ENCODE data around the gene WWC2.

The WWC2 gene

GRCh38 chr4:183202523-183202922 lies 103.5 kb downstream of the WWC2 start:
- no peak for DNase-seq (ENCODE audit: low spot score)

DNA sequence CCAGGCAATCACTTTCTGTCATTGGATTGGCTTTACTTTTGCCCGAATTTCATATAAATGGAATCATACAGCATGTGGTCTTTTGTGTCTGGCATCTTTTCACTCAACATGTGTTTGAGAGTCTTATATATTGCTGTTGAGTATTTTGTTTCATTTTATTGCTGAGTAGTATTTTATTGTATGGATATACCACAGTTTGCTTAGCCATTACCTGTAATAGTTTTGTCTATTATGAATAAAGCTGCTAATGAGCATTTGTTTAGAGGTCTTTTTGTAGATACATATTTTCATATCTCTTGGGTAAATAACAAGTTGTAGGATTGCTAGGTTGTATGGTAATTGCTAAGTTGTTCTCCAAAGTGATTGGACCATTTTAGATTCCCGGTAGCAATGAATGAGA lies 105.7 kb downstream of the WWC2 start:
- DNase-seq (ENCODE audit: low spot score): no peak

DNA sequence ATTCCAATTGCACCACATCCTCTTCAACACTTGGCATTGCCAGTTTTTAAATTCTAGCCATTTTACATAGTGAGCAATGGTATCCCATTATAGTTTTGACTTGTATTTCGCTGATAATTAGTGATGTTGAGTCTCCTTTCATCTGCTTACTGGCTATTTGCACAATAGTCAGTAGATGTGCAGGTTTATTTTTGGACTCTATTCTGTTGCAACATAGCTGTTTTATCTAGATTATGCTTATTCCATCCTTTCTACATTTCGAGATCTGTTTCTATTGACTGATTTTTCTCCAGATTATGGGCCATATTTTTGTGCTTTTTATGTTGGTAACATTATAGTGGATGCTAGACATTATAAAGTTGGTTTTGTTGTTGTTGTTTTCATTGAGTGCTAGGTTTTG lies 106.1 kb downstream of the WWC2 start:
- DNase-seq (ENCODE audit: low spot score): no peak

DNA sequence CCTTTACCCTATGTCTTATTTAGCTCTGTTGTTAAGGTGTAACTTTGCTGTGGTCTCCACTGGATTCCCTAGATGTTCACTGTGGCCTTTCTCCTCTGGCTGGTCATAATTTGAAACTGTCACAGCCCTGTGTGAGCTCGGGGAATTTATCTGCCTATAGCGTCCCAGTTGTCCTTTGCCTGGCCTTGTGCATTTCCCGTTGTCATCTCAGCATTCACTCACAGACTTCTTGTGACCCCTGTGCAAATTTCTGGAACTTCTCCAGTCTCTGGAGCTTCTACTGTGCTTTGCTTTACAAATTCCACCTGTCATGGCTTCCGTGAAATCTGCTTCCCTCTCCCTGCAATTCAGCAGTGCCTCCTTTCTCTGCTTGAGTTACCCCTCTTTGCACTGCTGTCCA lies 106.7 kb downstream of the WWC2 start:
- no peak for DNase-seq (ENCODE audit: low spot score)

- no peak for DNase-seq (ENCODE audit: low spot score)
Measured at GRCh38 chr4:183211533-183211932, 112.5 kb downstream of the WWC2 start.

- no peak for DNase-seq (ENCODE audit: low spot score)
Measured at GRCh38 chr4:183213996-183214395, 114.9 kb downstream of the WWC2 start.

DNA sequence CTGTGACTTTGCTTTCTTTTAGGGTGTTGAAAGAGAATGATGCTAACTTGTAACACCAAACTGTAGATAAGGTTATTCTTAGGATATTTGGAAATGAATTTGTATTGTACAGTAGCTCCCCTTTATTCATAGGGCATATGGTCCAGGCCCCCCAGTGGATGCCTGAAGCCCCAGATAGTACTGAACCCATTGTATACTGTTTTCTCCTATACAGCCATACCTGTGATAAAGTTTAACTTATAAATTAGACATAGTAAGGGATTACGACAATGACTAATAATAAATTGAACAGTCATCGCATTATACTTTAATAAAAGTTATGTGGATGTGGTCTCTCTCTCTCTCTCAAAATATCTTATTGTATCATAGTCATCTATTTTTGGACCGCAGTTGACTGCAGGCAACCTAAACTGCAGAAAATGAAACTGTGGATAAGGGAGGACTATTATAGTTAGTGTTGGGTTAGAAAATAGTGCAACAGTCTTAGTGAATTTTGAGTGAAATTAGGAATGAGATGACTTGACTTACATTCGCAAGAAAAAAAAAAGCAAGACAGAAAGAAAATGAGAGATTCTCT lies 115.9 kb downstream of the WWC2 start:
- DNase-seq (ENCODE audit: low spot score): no peak

DNA sequence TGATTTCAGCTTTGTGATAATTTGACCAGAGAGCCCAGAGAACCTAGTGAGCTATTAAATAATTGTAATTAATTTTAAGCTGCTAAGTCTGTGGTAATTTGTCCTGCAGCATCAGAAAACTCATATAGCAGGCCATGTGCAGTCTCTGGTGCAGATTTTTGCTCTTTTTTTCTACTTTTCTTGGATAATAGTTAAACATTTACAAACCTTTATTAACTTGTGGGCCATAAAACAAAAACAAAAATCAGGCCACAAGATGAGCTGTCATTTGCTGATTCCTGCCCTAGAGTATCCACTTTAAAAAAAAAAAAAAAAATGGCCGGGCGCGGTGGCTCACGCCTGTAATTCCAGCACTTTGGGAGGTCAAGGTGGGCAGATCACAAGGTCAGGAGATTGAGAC lies 121.2 kb downstream of the WWC2 start:
- DNase-seq (ENCODE audit: low spot score): no peak

GRCh38 chr4:183223053-183223452 lies 124.0 kb downstream of the WWC2 start:
- DNase-seq (ENCODE audit: low spot score): no peak

DNA sequence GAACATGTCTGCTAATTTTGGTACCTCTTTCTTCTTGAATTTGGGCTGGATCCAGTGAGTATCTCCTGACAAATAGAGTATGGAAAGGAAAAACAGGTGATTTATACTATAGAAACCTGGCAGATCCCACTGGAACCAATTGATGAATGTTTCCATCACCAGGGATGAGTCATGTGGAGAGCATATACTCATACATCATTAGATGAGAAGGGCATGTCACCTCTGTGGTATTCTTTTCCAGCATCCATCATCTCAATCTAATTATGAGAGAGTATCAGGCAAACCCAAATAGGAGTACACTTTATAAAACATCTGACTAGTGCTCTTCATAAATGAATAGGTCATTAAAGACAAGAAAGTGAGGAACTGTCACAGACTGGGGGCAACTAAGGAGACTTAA lies 130.3 kb downstream of the WWC2 start:
- DNase-seq (ENCODE audit: low spot score): no peak

GRCh38 chr4:183240581-183241321 lies 141.7 kb downstream of the WWC2 start:
- DNase-seq (ENCODE audit: low spot score): no peak

- DNase-seq (ENCODE audit: low spot score): no peak
Measured at GRCh38 chr4:183241322-183241640, 142.2 kb downstream of the WWC2 start.

GRCh38 chr4:183241721-183242151 lies 142.7 kb downstream of the WWC2 start:
- no peak for DNase-seq (ENCODE audit: low spot score)

- no peak for DNase-seq (ENCODE audit: low spot score)
Measured at GRCh38 chr4:183242291-183242690, 143.2 kb downstream of the WWC2 start.

DNA sequence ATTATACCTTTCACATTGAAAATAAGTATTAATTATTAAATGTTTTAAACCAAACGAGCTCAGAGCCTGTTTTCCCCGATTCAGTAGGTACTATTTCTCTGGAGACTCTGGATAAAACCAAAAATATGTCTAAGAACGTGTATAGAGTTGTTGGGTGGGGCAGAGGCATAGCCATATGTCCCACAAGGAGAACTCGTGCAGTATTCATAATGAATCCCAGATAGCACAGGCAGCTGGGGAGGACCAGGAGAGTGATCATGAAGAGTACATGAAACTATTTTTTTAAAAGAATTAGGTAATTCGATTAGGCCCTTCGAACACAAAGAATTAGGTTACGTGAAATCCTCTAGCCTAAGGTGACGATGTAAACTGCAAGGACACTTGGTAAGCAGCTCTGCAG lies 145.0 kb downstream of the WWC2 start:
- no peak for DNase-seq (ENCODE audit: low spot score)

GRCh38 chr4:183244506-183244905 lies 145.4 kb downstream of the WWC2 start:
- DNase-seq (ENCODE audit: low spot score): no peak

GRCh38 chr4:183248201-183248600 lies 149.1 kb downstream of the WWC2 start:
- DNase-seq (ENCODE audit: low spot score): no peak

GRCh38 chr4:183249854-183250253 lies 150.8 kb downstream of the WWC2 start:
- DNase-seq (ENCODE audit: low spot score): no peak

DNA sequence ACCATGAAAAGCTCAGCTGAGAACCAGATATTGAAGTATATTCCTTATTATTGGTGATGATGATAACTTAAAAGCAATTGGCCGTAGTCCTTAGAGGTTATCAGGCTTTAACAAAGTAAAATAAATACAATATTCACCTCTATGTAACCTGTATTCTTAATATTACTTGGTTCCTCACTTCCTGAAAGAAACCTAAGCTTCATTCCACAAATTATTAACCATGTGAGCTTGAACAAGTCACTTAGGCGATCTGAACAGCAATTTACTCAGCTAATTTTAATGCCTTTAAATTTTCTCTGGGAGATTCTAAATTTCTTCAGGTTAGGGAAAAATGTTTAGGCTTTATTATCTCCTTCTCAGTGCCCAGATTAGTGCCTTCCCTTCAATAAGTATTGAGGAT lies 151.8 kb downstream of the WWC2 start:
- DNase-seq (ENCODE audit: low spot score): no peak

DNA sequence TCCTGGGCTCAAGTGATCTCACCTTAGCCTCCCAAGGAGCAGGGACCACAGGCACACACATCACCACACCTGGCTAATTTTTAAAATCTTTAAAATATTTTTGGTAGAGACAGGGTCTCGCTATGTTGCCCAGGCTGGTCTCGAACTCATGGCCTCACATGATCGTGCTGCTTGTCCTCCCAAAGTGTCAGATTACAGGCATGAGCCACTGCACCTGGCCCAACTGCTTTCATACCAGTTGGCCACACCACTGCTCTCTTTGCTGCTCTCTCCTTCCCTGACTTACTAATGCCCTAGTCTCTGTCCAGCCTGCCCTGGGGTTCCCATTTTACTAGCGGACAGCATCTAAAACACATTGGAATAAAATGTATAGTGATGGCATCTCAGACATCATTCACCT lies 153.9 kb downstream of the WWC2 start:
- DNase-seq (ENCODE audit: low spot score): no peak

GRCh38 chr4:183253451-183253850 lies 154.4 kb downstream of the WWC2 start:
- no peak for DNase-seq (ENCODE audit: low spot score)

DNA sequence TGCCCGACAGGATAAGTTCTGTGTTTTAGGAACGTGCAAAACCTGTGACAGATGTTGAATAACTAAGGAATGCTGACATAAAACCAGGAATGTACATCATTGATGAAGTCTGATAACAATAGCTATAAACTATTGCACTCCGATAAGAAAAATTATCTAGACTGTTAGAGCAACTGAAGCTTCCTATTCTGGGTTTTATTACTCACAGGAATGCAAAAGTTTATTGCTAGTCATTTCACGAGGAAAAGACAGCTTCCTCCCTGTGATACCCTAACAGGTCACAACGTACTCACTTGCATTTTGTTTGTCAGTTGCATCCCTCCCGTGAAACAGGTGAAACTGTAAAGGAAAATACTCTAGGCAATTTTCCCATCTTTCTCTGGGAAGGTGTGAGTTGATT lies 155.1 kb downstream of the WWC2 start:
- no peak for DNase-seq (ENCODE audit: low spot score)

DNA sequence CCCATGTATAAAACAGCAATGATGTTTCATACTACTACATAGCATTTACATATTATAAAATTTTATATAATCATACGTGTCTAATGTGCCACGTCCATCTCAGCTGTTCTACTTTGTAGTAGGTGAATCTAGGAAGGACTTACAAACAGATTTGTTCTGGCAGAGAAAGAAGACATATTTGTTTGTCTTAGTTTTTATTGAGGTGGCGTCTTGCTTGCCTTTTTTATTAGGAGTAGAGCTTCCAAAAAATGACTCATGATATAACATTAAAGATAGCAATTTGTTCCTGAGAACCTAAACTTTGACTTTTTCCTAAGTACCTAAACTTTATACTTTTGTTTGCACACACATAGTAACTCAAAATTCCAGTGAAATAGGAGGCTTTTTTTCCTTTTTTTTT lies 156.4 kb downstream of the WWC2 start:
- no peak for DNase-seq (ENCODE audit: low spot score)

GRCh38 chr4:183256343-183256742 lies 157.3 kb downstream of the WWC2 start:
- no peak for DNase-seq (ENCODE audit: low spot score)
